ENCODE measurements around the gene XRCC1. TPM values are rescaled to one million over a fixed set of nuclear protein-coding genes. Genes with fewer than 3 reads are reported as not detected.
"Not testable (repeated sequence)": the region's sequence is repeated elsewhere in the genome, so short reads cannot be mapped to it uniquely, and the experiment has no call there.

XRCC1 gene
- total RNA-seq, 1 donor = 43.4 TPM

DNA sequence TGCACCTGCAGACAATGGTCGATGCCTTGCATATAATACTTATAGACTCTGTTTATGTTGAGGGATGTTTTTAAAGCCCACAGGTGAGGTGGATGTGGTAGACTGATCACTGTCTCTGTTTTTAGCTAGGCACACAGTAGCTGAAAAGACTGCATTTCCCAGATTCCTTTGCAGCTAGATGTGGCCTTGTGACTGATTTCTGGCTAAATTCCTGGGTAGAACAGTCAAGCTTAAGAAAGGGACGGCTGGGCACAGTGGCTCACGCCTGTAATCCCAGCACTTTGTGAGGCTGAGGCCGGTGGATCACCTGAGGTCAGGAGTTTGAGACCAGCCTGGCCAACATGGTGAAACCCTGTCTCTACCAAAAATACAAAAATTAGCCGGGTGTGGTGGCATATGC, 25.0 kb upstream of the XRCC1 start:
- not testable (repeated sequence) for DNase-seq (ENCODE audit: low read depth in 2 of 3, low spot score in 2 of 3)

DNA sequence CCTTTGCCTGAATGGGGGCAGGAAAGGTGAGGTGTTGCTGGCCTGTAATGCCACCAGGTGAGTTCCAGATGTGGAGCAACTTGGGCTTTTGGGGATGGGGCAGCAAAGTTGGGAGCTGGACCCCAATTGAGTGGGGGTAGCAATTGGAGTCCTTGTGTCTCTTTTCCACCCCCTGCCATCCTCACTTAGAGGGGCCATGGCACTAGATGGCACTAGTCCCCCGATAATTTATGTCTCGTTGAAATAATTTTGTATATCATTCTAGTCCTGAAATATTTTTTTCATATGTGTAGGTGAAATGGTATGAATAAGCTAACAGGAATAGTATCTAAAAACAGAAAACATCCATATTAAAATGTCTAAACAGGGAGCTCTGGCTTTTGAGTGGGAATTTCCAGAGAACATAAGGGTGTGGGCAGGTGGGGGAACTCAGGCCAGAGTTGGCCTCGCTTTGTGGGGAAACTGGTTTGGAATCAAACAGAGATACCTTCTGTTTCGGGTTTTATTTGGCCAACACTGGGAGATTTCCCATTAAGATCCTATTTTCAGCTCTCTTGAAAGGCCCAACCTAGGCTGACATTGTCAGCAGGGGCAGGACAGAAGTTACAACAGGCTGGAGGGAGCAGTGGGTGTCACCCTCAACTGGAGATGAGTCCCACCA, 24.4 kb upstream of the XRCC1 start:
- DNase-seq (ENCODE audit: low read depth in 2 of 3, low spot score in 2 of 3) = no peak

DNA sequence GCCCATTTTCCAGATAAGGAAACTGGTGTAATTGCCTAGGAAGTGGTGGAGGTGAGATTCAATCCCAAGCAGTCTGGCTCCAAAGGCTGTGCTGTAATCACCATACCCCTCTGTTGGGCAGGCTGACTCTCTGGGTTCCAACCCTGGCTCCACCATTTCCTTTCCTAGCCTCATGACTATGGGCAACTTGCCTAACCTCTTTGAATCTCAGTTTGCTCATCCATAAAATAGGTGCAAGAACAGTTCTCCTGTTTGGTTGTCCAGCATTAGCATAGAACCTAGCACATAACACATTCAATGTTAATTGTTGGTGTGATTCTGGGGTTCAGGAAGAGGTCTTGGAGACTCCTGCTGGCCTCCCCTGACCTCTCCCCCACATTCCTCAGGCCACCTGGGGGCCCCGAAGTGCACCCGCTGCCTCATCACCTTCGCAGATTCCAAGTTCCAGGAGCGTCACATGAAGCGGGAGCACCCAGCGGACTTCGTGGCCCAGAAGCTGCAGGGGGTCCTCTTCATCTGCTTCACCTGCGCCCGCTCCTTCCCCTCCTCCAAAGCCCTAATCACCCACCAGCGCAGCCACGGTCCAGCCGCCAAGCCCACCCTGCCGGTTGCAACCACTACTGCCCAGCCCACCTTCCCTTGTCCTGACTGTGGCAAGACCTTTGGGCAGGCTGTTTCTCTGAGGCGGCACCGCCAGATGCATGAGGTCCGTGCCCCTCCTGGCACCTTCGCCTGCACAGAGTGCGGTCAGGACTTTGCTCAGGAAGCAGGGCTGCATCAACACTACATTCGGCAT, 23.3 kb upstream of the XRCC1 start:
- no peak for DNase-seq (ENCODE audit: low read depth in 2 of 3, low spot score in 2 of 3)

DNA sequence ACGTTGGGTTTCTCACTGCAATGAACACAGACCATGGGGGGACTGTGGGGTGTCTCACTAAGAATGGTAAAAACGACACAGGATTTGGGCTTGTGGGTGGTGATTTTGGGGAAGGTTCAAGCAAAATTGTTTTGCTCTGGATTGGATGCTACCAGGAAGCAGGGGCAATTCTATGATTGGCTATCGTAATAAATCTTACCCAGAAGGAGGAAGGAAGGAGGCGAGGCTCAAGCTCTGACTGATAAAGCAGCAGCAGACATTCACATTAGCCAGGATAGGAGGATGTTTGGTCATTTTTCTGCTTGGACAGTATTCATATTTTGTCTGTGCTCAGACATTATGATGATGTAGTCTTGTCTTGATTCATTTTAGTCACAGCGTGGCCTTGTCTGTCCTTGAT, 22.5 kb upstream of the XRCC1 start:
- DNase-seq (ENCODE audit: low read depth in 2 of 3, low spot score in 2 of 3) = peak in 1 of 3 donors; percentile 45

DNA sequence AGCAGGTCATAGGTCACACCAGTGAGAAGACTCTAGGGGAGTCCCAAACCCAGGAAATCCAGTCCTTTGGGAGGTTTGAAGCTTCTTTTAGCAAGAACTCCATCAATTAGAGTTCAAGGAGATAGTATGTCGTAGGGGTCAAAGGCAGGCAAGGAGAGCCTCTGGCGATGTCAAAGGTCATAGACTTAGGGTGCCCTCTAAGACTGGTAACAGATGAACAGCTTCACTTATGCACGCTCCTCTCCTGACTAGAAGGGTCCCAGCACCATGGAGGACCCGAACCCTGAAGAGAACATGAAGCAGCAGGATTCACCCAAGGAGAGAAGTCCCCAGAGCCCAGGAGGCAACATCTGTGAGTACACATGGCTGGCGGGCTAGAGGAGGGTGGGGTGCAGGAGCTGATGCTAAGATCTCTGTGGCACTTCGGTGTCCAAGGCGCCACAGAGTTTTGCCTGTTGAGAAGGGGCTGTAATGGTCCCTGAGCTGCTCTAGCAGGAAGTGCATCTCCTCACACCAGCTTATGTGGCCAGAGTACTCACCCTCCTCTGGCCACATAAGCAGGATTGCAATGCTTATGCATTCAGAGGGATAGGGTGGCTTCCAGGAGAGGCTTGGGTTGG, 21.6 kb upstream of the XRCC1 start:
- no peak for DNase-seq (ENCODE audit: low read depth in 2 of 3, low spot score in 2 of 3)

DNA sequence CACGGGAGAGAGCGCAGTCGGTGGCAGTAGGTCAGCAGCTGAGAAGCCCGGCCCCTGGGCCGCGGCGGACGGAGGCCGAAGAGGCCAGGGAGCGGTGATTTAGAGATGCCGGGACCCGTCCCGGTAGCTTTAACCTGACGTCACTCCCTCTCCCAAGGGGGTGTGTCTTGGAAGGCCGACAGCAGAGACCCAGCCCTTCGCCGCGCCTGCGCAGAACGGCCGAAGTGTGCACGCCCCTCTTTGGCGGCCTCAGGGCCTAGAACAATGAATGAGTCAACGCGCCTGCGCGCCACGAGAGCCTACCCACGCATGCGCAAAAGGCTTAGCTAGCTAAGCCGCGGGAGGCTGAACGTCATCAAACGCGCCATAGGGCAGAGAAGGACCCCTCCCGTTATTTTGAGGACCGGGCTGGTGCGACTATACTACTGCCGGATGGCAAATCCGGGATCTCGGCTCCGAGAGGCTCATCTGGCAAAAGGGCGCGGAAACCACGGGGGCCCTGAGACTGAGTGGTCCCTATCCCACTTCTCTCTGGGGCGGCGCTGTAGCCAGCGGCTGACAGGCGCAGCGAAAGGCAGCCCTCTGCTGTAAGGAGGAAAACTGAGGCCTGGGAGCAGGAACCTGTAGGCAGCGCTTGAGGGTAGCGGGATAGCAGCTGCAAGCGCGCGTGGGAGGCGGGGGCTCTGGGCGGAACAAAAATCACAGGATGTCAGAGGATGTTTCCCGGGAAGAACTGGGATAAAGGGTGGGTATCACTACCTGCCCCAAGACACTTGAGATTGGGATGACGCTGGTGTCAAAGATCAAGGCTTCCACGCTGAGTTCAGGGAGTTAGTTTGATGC, 20.9 kb upstream of the XRCC1 start, which contains the start of the genes IRGQ and ZNF576:
Gene IRGQ (minus strand): TSS at position 136 of the 843 bp plus-strand sequence. CDS start 796 bp downstream, outside the sequence.
Gene ZNF576 (plus strand): TSS at position 597 of the 843 bp plus-strand sequence. CDS start 514 bp downstream, outside the sequence.
- DNase-seq (ENCODE audit: low read depth in 2 of 3, low spot score in 2 of 3) = peak; percentile 100

DNA sequence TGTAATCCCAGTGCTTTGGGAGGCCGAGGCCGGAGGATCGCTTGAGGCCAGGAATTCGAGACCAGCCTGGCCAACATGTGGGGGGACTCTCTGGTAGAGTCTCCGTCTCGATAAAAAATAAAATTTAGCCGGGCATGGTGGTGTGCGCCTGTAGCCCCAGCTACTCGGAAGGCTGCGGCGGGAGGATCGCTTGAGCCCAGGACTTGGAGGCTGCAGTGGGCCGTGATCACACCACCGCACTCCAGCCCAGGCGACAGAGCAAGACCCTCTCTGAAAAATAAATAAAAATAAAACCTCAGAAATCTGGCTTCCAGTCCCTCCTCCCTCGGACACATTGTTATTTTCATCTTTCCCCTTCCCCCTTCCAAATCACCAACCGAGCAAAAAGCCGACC, 20.3 kb upstream of the XRCC1 start:
- DNase-seq (ENCODE audit: low read depth in 2 of 3, low spot score in 2 of 3) = no peak

DNA sequence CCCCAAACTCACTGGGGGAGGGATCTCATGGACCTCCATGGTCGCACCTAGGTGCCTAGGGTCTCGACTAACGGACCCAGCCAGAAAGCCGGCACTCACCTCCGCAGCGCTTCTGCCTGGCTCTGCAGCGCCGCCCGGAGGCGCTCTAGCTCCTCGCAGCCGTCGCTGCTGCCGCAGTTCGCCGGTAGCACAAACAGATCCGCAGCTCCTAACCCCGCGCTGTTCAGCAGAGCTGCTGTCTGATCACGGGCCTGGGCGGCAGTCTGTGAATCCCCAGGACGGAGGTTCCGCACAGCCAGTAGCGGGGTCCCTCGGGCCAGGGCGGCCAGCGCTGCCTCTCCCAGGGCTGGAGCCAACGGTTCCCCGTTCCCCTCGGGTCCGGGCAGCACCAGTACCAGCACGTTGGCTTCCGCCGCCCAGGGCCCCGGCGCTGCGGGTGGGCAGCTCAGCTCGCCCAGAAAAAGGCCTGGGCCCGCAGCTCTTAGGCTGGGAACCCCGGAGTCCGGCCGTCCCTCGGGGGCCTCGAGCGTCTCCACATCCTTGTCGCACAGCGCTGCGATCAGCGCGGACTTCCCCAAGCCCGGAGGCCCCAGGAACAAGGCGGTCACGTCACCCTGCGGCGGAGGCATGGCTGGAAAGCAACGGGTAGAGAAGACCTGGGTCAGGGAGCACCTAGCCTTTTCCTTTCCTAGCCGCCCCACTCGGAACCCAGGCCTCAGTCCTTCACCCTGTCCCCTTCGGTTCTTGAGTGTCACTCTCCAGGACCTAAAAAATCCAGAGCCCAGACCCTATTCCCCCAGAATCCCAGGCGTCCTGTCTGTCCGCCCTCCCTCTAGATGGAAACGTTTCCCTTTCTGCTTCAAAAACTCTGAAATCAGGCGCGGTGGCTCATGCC, 19.6 kb upstream of the XRCC1 start:
- DNase-seq (ENCODE audit: low read depth in 2 of 3, low spot score in 2 of 3) = peak; percentile 55 to 82 (median 70)

DNA sequence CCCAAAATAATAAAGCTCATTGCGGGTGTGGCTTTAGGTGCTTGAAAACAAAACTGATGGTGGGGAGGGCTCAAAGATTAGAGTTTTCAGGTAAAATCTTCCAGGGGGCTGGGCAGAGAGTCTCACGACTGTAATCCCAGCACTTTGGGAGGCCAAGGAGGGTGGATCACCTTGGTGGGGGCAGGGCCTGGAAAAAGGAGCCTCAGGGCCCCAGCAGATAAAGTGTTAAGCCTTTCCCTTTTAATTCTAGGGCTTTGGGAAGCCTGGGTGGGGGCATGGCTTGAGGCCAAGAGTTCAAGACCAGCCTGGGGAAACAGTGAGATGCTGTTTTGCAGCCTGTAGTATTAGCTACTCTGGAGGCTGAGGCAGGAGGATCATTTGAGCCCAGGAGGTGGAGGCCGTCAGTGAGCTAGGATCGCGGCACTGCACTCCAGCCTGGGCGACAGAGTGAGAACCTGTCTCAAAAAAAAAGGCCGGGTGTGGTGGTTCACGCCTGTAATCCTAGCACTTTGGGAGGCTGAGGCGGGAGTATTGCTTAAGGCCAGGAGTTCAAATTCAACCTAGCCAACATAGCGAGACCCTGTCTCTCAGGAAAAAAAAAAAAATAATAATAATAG, 18.9 kb upstream of the XRCC1 start:
- no peak for DNase-seq (ENCODE audit: low read depth in 2 of 3, low spot score in 2 of 3)

DNA sequence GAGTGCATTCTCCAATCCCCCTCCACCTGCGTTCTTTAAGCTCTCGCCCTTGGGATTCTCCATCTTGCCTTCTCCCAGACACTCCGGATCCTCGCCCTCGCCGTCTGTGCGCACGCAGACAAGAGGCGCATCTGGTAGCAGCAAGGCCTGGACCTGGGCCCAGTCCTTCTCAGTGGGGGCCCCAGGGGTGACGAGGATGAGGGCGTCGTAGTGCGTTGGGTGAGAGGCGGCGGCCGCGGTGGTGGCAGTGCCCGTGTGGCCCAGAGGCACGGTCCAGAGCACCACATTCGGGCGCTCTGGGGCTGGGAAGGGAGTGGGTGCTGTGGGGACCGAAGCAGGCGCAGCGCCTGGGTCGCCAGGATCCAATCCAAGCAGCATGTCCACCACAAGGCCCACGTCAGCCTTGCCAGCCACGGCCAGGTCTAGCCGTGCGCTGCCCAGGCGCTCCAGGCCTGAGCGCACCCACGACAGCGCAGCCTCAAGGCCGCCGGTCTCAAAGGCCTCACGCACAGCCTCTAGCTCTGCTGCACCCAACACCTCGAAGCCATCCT, 17.5 kb upstream of the XRCC1 start:
- DNase-seq (ENCODE audit: low read depth in 2 of 3, low spot score in 2 of 3) = no peak

DNA sequence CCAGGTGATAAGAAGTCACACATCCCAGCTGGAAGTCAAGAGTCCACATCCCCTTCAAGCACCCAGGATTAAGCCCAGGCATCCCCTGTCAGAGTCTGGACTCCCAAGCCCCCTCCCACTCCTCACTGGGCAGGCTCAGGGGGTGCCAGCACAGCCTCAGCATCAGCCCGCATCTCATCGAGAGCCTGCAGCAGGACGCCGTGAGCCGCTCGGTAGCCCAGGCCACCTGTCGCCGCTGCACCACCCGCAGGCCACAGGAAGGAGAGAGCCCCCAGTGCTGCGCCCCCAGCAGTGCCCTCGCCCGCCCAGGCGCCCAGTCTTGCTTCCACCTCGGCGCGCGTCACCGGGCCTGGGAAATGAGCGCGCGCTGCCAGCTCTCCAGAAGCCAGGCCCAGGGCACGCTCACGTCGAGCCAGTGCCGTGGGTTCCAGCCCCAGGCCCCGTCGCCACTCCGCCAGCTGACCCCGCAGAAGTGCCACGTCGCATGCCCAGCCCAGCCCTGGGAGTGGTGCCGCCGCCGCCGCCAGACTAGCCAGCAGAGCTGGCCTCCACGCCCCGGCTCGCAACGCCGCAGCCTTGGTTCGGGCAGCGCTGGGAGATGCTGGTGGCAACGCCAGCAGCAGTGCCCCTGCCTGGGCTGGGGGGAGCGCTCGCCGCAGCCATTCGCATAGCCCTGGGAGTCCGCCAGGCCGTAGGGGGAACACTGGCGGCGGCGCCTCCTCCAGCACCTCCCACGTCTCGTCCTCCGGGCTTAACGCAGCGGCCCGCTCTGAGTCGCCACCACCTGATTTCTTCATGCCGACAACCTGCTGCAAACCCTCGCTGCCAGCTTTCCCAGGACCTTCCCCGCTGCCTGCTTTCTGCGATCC, 16.8 kb upstream of the XRCC1 start:
- DNase-seq (ENCODE audit: low read depth in 2 of 3, low spot score in 2 of 3) = no peak

DNA sequence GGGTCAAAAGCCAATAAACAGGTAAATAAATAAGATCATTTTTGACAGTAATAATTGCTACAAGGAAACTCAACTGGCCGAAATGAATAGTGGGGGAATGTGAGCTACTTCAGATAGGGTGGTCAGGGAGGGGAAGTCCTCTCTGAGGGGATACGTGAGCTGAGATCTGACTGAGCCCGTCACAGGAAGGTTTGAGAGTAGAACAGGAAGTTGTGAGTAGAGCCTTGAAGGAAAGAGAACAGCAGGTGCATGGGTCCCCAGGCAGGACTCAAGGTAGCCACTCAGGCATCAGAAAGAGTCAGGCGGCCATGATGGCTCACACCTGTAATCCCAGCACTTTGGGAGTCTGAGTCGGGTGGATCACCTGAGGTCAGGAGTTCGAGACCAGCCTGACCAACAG, 14.4 kb upstream of the XRCC1 start:
- peak in 1 of 3 donors; percentile 51 for DNase-seq (ENCODE audit: low read depth in 2 of 3, low spot score in 2 of 3)

DNA sequence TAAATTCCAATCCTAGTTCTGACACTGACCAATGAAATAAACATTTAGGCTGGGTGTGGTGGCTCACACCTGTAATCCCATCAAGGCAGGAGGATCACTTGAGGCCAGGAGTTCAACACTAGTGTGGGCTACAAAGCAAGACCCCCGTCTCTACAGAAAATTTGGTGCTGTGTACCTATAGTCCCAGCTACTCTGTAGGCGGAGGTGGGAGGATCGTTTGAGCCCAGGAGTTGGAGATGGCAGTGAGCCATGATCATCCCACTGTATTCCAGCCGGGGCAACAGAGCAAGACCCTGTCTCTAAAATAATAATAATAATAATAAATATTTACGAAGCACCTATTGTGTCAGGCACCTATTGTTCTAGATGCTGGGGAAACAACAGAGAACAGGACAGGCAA, 13.9 kb upstream of the XRCC1 start:
- DNase-seq (ENCODE audit: low read depth in 2 of 3, low spot score in 2 of 3) = no peak

DNA sequence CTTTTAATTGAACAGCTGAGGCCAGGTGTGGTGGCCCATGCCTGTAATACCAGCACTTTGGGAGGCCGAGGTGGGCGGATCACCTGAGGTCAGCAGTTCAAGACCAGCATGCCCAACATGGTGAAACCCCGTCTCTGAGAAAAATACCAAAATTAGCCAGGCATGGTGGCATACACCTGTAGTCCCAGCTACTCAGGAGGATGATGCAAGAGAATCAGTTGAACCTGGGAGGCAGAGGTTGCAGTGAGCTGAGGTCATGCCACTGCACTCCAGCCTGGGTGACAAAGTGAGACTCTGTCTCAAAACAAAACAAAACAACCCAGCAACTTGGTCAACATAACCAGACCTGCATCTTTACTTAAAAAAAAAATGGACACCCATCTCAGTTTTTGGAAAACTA, 11.7 kb upstream of the XRCC1 start:
- DNase-seq (ENCODE audit: low read depth in 2 of 3, low spot score in 2 of 3) = not testable (repeated sequence)

DNA sequence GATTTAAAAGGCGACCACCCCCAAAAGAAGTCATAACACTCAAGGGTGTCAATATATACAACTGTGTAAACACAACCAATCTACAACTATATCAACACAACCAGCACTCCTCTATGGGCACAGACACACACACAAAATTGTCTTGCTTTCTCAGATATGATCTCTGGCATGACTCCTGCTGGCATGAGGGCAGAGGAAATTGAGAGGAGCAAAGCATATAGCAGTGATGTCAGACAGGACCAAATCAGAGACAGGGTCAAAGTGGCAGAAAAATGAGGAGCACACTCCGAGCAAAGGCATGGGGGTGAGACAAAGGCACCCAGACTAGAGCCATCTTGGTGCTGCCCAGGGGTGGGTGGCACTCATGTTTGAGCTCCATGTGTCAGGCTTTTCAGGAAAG, 11.0 kb upstream of the XRCC1 start:
- DNase-seq (ENCODE audit: low read depth in 2 of 3, low spot score in 2 of 3) = no peak

DNA sequence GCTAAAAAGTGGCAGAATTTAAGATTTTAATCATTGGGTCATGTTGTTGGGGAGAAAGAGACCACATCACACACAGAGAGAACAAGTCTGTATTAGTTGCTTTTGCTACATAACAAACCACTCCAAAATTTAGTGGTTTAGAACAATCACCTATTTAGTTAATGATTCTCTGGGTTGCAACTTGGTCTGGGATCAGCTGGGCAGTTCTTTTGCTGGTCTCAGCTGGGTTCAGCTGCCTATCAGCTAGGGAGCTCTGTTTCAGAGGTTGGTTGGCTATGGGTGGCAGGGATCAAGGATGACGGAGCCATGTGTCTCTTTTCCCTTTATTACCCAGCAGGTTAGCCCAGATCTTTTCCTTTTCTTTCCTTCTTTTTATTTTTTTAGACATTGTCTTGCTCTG, 9.2 kb upstream of the XRCC1 start:
- DNase-seq (ENCODE audit: low read depth in 2 of 3, low spot score in 2 of 3) = no peak

DNA sequence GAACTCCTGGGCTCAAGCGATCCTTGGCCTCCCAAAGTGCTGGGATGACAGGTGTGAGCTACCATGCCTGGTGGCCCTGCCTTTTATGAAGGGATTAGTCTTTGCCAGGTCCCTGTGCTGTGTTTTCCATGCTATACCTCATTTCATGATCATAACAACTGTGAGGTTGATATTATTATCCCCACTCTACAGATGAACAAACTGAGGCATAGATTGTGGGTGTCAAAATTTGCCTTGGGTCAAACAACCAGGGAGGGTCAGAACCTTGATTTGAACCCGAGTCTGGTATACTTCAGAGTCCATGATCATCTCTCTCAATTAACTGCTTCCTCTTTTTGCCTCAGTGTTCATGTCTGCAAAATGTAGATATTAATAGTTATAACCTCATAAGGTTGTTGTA, 7.2 kb upstream of the XRCC1 start:
- DNase-seq (ENCODE audit: low read depth in 2 of 3, low spot score in 2 of 3) = no peak

DNA sequence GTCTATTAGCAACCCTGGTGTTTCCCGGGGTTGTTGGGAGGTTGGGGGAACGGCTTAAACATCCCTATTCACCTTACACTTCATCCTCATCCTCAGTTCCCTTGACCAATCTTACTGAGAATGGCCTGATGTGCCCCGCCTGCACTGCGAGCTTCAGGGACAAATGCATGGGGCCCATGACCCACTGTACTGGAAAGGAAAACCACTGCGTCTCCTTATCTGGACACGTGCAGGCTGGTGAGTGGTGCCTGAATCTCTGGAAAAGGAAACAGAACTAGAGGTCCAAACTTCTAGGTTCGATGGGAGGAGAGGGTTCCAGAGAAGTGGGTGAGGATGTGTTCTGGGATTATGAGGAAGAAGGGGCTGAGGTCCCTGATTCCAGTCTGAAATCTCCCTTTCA, 6.1 kb upstream of the XRCC1 start:
- no peak for DNase-seq (ENCODE audit: low read depth in 2 of 3, low spot score in 2 of 3)

Data from hematopoietic multipotent progenitor cell (in vitro differentiated cells).